WTC11 (cell line): ENCODE measurements around the gene TXNDC15. TPM values are rescaled to one million over a fixed set of nuclear protein-coding genes. Genes with fewer than 3 reads are reported as not detected.
A peak's percentile ranks its signal among the peaks of the same experiment; 100 is the strongest.
"Not testable (repeated sequence)": the region's sequence is repeated elsewhere in the genome, so short reads cannot be mapped to it uniquely, and the experiment has no call there.

Source experiments
- ATAC-seq: fragments of 200-7000 bp; cut with Tn5 transposase; 2 replicates; pipeline ENCODE4 v1.10.0; 2021; ENCODE audit warnings: mild to moderate bottlenecking, moderate library complexity
- CTCF ChIA-PET: fragments of 300-600 bp; sonication (Branson Sonifier 250); formaldehyde crosslinking; loops from one replicate; lab custom pipeline; 2021; ENCODE audit warnings: antibody characterized with exemption; lab: Charles Lee
- POLR2A ChIA-PET: fragments of 350-600 bp; sonication (Branson Sonifier 250); formaldehyde crosslinking; loops from one replicate; lab custom pipeline; 2021; ENCODE audit warnings: antibody characterized with exemption; lab: Charles Lee
- DNase-seq: peaks from one replicate; pipeline ENCODE4 v3.0.0; 2021; ENCODE audit warnings: low spot score
- H3K27ac Mint-ChIP-seq: 2 replicates; pipeline ENCODE4 v1.8.0; 2021; ENCODE audit warnings: mixed read lengths
- H3K27me3 Mint-ChIP-seq: 2 replicates; pipeline ENCODE4 v1.8.0; 2021; ENCODE audit warnings: low read depth, mild to moderate bottlenecking, moderate library complexity, mixed read lengths
- H3K36me3 Mint-ChIP-seq: 2 replicates; pipeline ENCODE4 v1.8.0; 2021; ENCODE audit warnings: mixed read lengths
- H3K4me1 Mint-ChIP-seq: 2 replicates; pipeline ENCODE4 v1.8.0; 2022; ENCODE audit warnings: mixed read lengths
- H3K4me3 Mint-ChIP-seq: 2 replicates; pipeline ENCODE4 v1.8.0; 2021; ENCODE audit warnings: mild to moderate bottlenecking, moderate library complexity, mixed read lengths
- H3K9me3 Mint-ChIP-seq: 2 replicates; pipeline ENCODE4 v1.8.0; 2021; ENCODE audit warnings: mixed read lengths
- AR ChIP-seq: fragments of 250-450 bp; sonication (Bioruptor Pico); IDR thresholded peaks from 2 replicates; pipeline ENCODE4 v1.9.0; 2021; ENCODE audit warnings: mild to moderate bottlenecking
- ATF2 ChIP-seq: sonication (generic); formaldehyde crosslinking; IDR thresholded peaks from 2 replicates; pipeline ENCODE4 v1.8.1; 2022; ENCODE audit warnings: low read depth, missing genetic modification reagents, borderline replicate concordance
- ATF6 ChIP-seq: sonication (generic); formaldehyde crosslinking; IDR thresholded peaks from 2 replicates; pipeline ENCODE4 v1.8.1; 2023; ENCODE audit warnings: mild to moderate bottlenecking, missing genetic modification reagents
- EMX1 ChIP-seq: fragments of 250-450 bp; sonication (Bioruptor Pico); IDR thresholded peaks from 2 replicates; pipeline ENCODE4 v1.8.0; 2021; ENCODE audit warnings: mild to moderate bottlenecking
- ESRRA ChIP-seq: sonication (generic); formaldehyde crosslinking; IDR thresholded peaks from 2 replicates; pipeline ENCODE4 v1.8.1; 2022; ENCODE audit warnings: mild to moderate bottlenecking, missing genetic modification reagents, borderline replicate concordance
- FOXJ3 ChIP-seq: sonication (generic); formaldehyde crosslinking; IDR thresholded peaks from 2 replicates; pipeline ENCODE4 v1.9.0; 2021; ENCODE audit warnings: missing genetic modification reagents, mild to moderate bottlenecking, borderline replicate concordance
- GTF2I ChIP-seq: fragments of 250-450 bp; sonication (Bioruptor Pico); conservative IDR thresholded peaks from 2 replicates; pipeline ENCODE4 v1.4.0; 2021; ENCODE audit warnings: mild to moderate bottlenecking
- HMGA2 ChIP-seq: fragments of 250-450 bp; sonication (Bioruptor Pico); IDR thresholded peaks from 2 replicates; pipeline ENCODE4 v1.4.0; 2021; ENCODE audit warnings: mild to moderate bottlenecking, moderate library complexity
- MYBL2 ChIP-seq: sonication (generic); formaldehyde crosslinking; IDR thresholded peaks from 2 replicates; pipeline ENCODE4 v1.8.1; 2023; ENCODE audit warnings: mild to moderate bottlenecking, moderate library complexity, missing genetic modification reagents
- NFE2L1 ChIP-seq: sonication (generic); formaldehyde crosslinking; IDR thresholded peaks from 2 replicates; pipeline ENCODE4 v1.8.1; 2023; ENCODE audit warnings: missing genetic modification reagents
- RELA ChIP-seq: sonication (generic); formaldehyde crosslinking; IDR thresholded peaks from 2 replicates; pipeline ENCODE4 v1.8.1; 2022; ENCODE audit warnings: missing genetic modification reagents, mild to moderate bottlenecking, borderline replicate concordance
- SMAD4 ChIP-seq: sonication (generic); formaldehyde crosslinking; IDR thresholded peaks from 2 replicates; pipeline ENCODE4 v1.8.0; 2022; ENCODE audit warnings: mild to moderate bottlenecking, missing genetic modification reagents
- ZNF121 ChIP-seq: sonication (generic); formaldehyde crosslinking; IDR thresholded peaks from 2 replicates; pipeline ENCODE4 v1.8.0; 2023; ENCODE audit warnings: missing genetic modification reagents
- ZNF138 ChIP-seq: sonication (generic); formaldehyde crosslinking; conservative IDR thresholded peaks from 2 replicates; pipeline ENCODE4 v1.8.1; 2022; ENCODE audit warnings: mild to moderate bottlenecking, moderate library complexity, missing genetic modification reagents
- ZNF232 ChIP-seq: sonication (generic); formaldehyde crosslinking; IDR thresholded peaks from 2 replicates; pipeline ENCODE4 v1.8.0; 2022; ENCODE audit warnings: mild to moderate bottlenecking, missing genetic modification reagents
- ZNF396 ChIP-seq: fragments of 250-450 bp; sonication (Bioruptor Pico); IDR thresholded peaks from 2 replicates; pipeline ENCODE4 v1.8.0; 2021; ENCODE audit warnings: mild to moderate bottlenecking, moderate library complexity, borderline replicate concordance
- ZNF416 ChIP-seq: fragments of 250-450 bp; sonication (Bioruptor Pico); IDR thresholded peaks from 2 replicates; pipeline ENCODE4 v1.9.0; 2021; ENCODE audit warnings: mild to moderate bottlenecking, inconsistent platforms
- total RNA-seq: library from RNA; stranded (reverse); gene quantifications from 3 replicates; pipeline ENCODE4 v1.2.3, GENCODE V29; 2021
- TF ChIP-seq, protein P1 (sequence below): sonication (generic); formaldehyde crosslinking; conservative IDR thresholded peaks from 2 replicates; pipeline ENCODE4 v1.8.1; 2023; ENCODE audit warnings: mild to moderate bottlenecking, low read depth, missing genetic modification reagents, moderate library complexity
- TF ChIP-seq, protein P2 (sequence below): sonication (generic); formaldehyde crosslinking; IDR thresholded peaks from 2 replicates; pipeline ENCODE4 v1.8.1; 2022; ENCODE audit warnings: missing genetic modification reagents, borderline replicate concordance

Gene TXNDC15
- total RNA-seq, 1 experiment from 2014 or later, result 26.1 TPM

GRCh38 chr5:134906811-134907210 is 32.6 kb downstream of the TXNDC15 start (continued):
- TF ChIP-seq, protein P1, sequence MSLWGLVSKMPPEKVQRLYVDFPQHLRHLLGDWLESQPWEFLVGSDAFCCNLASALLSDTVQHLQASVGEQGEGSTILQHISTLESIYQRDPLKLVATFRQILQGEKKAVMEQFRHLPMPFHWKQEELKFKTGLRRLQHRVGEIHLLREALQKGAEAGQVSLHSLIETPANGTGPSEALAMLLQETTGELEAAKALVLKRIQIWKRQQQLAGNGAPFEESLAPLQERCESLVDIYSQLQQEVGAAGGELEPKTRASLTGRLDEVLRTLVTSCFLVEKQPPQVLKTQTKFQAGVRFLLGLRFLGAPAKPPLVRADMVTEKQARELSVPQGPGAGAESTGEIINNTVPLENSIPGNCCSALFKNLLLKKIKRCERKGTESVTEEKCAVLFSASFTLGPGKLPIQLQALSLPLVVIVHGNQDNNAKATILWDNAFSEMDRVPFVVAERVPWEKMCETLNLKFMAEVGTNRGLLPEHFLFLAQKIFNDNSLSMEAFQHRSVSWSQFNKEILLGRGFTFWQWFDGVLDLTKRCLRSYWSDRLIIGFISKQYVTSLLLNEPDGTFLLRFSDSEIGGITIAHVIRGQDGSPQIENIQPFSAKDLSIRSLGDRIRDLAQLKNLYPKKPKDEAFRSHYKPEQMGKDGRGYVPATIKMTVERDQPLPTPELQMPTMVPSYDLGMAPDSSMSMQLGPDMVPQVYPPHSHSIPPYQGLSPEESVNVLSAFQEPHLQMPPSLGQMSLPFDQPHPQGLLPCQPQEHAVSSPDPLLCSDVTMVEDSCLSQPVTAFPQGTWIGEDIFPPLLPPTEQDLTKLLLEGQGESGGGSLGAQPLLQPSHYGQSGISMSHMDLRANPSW (CRISPR knock-in tag), result no peak
- TF ChIP-seq ZNF416, result no peak

GRCh38 chr5:134910752-134911151 is 36.6 kb downstream of the TXNDC15 start:
- H3K27ac Mint-ChIP-seq, DNase-seq, H3K9me3 Mint-ChIP-seq, H3K4me3 Mint-ChIP-seq, H3K27me3 Mint-ChIP-seq, H3K4me1 Mint-ChIP-seq, ATAC-seq, CTCF ChIA-PET, H3K36me3 Mint-ChIP-seq, POLR2A ChIA-PET: not testable (repeated sequence)
- TF ChIP-seq ZNF121, result peak; percentile 87

GRCh38 chr5:134911285-134912206 is 37.4 kb downstream of the TXNDC15 start:
- no peak for TF ChIP-seq MYBL2 (CRISPR knock-in tag)
- TF ChIP-seq SMAD4 (CRISPR knock-in tag), result no peak
- no peak for TF ChIP-seq ZNF396
- TF ChIP-seq ESRRA (CRISPR knock-in tag), result no peak
- no peak for TF ChIP-seq NFE2L1 (CRISPR knock-in tag)
- TF ChIP-seq AR, result no peak
- no peak for TF ChIP-seq RELA (CRISPR knock-in tag)
- TF ChIP-seq ATF2 (CRISPR knock-in tag), result no peak
- no peak for TF ChIP-seq FOXJ3
- TF ChIP-seq, protein P2, sequence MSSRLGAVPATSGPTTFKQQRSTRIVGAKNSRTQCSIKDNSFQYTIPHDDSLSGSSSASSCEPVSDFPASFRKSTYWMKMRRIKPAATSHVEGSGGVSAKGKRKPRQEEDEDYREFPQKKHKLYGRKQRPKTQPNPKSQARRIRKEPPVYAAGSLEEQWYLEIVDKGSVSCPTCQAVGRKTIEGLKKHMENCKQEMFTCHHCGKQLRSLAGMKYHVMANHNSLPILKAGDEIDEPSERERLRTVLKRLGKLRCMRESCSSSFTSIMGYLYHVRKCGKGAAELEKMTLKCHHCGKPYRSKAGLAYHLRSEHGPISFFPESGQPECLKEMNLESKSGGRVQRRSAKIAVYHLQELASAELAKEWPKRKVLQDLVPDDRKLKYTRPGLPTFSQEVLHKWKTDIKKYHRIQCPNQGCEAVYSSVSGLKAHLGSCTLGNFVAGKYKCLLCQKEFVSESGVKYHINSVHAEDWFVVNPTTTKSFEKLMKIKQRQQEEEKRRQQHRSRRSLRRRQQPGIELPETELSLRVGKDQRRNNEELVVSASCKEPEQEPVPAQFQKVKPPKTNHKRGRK (CRISPR knock-in tag), result no peak
- no peak for TF ChIP-seq ZNF138 (CRISPR knock-in tag)
- no peak for TF ChIP-seq HMGA2 (CRISPR knock-in tag)
- no peak for TF ChIP-seq EMX1 (CRISPR knock-in tag)
- no peak for TF ChIP-seq ZNF232 (CRISPR knock-in tag)
- TF ChIP-seq ATF6, result no peak
- no peak for TF ChIP-seq GTF2I (CRISPR knock-in tag)
- TF ChIP-seq, all 79 proteins: peak for 0
- no peak for ATAC-seq
- ChIA-PET POLR2A (no interaction called here), CTCF (no interaction called here)
- no peak for DNase-seq
- no peaks in the 10 kb centered on the region for H3K27me3 Mint-ChIP-seq
- H3K27ac Mint-ChIP-seq, result no peak overlapping the region
- H3K4me3 Mint-ChIP-seq, result no peak overlapping the region
- peaks cover 4% of the 10 kb centered on the region for H3K4me1 Mint-ChIP-seq
- no peaks in the 10 kb centered on the region for H3K9me3 Mint-ChIP-seq
- peaks cover 6% of the 10 kb centered on the region; the same call in 1 of the 2 replicates for H3K36me3 Mint-ChIP-seq
